Measurements from ENCODE around the gene PHF20.

GRCh38 chr20:35994994-35995453 lies 223.2 kb downstream of the PHF20 start:
- TF ChIP-seq REST (IDR thresholded peaks at IDR 0.05; ENCODE audit: insufficient replicate concordance, low read depth) (no peak), CTCF (IDR thresholded peaks at IDR 0.05; ENCODE audit: insufficient read depth, low read length) (peak; percentile 70), POLR2AphosphoS5 (IDR thresholded peaks at IDR 0.05; ENCODE audit: low read depth) (no peak)

All from HL-60 (cell line).